HG03175 (cell line): ENCODE measurements around the gene PEX3.
"Not testable (repeated sequence)": the region's sequence is repeated elsewhere in the genome, so short reads cannot be mapped to it uniquely, and the experiment has no call there.

Experiments
- ATAC-seq: cut with Tn5 transposase; IDR thresholded peaks from one replicate; pipeline ENCODE4 v1.9.1; 2021; ENCODE audit warnings: mild to moderate bottlenecking, moderate library complexity; ENCODE audit not compliant: unreplicated experiment

The PEX3 gene

DNA sequence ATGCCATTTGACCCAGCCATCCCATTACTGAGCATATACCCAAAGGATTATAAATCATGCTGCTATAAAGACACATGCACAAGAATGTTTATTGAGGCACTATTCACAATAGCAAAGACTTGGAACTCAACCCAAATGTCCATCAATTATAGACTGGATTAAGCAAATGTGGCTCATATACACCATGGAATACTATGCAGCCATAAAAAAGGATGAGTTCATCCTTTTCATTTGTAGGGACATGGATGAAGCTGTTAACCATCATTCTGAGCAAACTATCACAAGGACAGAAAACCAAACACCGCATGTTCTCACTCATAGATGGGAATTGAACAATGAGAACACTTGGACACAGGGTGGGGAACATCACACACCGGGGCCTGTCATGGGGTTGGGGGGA is 2.7 kb upstream of the PEX3 start:
- ATAC-seq, result not testable (repeated sequence)

GRCh38 chr6:143449082-143449713 is 1.4 kb upstream of the PEX3 start:
- no peak for ATAC-seq

DNA sequence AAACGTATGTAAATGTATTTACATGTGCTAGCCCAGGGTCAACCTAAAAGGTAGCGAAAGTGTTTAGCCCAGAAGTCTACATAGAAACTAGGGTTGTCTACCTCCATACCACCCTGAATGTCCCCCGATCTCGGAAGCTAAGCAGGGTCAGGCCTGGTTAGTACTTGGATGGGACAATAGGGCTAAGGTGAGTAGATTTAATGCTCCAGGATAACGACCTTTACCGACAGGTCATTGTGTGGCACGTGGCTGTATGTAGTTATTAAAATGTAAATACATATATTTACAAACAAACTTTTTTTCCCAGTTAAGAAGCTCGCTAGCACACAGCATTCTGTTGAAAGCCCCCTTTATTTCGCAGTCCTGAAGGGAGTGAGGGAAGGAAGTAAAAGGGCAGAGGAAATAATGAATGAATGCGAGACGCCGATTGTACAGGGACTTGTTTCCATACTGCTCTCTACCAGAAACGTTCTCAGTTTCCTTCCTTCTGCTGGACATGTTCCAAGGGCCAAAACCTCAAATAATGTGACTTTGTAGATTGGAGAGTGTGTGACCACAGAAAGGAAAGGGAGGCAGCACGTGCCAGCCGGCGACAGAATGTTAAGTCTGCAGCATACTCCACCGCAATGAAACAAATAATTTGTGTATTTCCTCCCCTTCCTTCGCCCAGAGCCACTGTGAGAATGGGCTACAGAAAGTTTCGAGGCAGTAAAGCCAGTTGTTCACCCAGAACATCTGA is 722 bp upstream of the PEX3 start:
- peak; percentile 16 for ATAC-seq

DNA sequence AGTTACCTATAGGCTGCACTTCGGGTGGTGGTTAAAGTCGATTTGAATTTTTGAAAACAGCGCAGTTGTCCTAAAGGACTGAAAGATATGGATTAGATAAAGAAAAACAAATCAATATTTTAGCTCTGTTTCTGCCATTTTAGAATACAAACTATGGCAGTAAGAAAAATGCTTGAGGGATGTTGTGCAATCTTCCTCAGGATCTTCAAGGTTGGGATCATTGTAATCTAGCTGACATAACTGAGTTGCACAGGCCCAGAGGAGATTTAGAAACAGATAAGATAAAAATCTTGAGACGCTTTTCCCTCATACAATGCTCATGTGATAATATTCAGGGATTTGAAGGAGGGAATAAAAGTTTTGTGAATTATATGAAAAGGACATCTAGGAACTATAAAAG is 926 bp downstream of the PEX3 start:
- ATAC-seq, result no peak

GRCh38 chr6:143457563-143458359 is 7.2 kb downstream of the PEX3 start:
- ATAC-seq, result no peak

DNA sequence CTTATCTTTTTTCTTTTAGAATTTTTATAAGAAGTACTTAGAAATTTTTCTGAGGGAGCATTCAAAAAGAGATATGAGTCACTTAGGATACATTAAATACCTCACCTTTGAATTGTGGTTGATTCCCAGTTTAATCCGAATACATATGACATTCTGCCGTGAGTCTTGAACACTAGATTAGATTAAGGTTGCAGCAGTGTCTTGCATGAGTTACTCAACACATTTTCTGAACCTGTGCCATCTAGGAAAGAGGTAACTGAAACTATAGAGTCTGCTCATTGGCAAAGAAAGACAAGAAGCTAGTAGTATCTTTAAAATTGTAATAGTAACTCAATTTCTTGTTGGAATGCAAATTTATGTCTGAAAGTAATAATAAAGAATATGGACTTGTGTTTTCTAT is 14.9 kb downstream of the PEX3 start:
- ATAC-seq, result no peak

DNA sequence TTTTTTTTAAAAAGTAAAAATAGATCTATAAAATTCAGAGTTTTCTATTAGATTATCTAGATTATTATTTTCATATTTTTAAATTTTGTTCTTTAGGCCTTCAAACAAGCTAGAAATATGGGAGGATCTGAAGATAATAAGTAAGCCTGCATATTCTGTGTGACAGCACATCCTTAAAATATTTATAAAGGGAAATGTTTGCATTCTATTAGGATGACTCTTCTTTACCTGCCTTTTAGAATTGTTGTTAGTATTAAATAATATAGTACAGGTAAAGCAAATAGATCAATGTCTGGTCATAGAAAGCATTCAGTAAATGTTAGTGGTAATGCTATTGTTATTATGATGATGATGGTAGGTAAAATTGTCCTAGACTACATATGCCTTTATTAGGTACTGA is 17.4 kb downstream of the PEX3 start:
- no peak for ATAC-seq

DNA sequence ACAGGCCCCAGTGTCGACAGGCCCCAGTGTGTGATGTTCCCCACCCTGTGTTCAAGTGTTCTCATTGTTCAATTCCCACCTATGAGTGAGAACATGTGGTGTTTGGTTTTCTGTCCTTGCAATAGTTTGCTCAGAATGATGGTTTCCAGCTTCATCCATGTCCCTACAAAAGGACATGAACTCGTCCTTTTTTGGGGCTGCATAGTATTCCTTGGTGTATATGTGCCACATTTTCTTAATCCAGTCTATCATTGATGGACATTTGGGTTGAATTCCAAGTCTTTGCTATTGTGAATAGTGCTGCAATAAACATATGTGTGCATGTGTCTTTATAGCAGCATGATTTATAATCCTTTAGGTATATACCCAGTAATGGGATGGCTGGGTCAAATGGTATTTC is 18.2 kb downstream of the PEX3 start:
- not testable (repeated sequence) for ATAC-seq

DNA sequence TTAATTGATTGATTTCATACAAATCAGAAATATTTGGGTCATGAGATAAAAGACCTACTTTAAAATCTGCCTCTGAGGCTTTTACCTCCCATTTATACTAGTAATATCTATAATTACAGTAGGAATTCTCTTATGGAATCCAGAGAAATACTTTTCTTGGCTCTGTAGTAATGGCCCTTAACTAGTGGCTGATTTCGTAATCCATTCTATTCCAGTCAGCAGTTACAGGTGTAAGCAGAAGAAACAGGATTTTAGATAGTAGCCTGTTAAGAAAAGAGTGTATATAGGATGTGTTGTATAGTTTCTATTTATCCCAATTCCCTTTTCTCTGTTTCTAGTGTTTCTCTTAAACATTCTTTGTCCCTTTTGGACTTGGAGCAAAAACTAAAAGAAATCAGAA is 21.2 kb downstream of the PEX3 start:
- no peak for ATAC-seq

DNA sequence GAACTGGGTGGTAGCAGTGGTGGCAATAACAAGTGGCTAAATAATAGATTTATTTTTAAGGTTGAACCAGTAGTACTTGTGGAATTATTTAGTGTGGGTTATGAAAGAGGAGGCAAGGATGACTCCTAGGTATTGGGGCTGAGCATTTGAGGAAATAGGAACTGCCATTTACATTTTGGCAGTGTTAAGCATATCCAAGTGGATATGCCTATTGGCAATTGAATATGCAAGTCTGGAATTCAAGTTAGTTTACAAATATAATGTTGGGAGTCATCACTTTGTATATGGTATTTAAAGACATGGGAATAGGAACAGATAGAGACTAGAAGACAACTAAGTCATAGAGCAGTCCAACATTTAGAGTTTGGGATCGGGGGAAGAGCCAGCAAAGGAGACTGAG is 25.9 kb downstream of the PEX3 start:
- no peak for ATAC-seq

DNA sequence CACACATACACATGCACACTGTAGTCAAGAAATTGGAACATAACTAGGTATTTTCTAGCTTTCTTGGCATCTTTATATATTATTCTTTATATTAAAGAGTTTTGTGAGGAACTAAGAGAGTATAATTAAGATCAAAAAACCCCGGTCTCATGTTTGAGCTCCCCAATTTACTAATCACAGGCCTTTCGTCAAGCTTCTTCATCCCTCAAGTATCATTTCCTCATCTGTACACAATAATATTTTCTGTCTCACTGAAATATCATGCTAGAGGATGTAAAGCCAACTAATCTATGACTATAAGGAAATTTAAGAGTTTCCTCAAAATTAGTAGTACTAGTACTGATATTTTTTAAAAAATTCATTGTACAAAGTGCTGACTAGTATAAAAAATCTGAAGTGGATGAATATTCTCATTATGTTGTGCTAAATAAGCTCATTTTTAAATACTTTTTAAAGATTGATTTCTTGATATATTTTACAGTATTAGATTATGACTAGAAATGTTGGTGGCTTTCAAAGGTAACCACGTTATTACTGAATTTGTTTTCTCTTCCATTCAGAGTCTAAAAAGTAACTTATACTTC is 28.0 kb downstream of the PEX3 start:
- no peak for ATAC-seq

- ATAC-seq, result no peak
Observed at GRCh38 chr6:143482593-143482992, 32.0 kb downstream of the PEX3 start.

- no peak for ATAC-seq
Observed at GRCh38 chr6:143485967-143486366, 35.4 kb downstream of the PEX3 start.

DNA sequence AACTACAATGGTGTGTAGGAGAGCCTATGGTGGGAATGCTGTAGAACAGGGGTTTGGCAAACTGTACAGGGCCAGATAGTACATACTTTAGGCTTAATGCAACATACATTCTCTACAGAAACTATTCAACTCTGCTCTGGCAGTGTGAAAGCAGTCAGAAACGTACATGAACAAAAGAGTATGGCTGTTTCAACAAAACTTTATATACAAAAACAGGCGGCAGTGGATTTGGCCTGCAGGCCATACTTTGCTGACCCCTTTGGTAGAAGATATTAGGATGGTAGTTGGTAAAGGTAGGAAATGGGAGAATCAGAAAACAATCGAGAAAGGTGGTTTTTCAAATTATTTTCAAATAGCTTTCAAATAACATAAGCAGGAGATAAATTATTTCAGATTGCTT is 36.1 kb downstream of the PEX3 start:
- ATAC-seq, result no peak

- ATAC-seq, result no peak
Observed at GRCh38 chr6:143490244-143490643, 39.6 kb downstream of the PEX3 start.

DNA sequence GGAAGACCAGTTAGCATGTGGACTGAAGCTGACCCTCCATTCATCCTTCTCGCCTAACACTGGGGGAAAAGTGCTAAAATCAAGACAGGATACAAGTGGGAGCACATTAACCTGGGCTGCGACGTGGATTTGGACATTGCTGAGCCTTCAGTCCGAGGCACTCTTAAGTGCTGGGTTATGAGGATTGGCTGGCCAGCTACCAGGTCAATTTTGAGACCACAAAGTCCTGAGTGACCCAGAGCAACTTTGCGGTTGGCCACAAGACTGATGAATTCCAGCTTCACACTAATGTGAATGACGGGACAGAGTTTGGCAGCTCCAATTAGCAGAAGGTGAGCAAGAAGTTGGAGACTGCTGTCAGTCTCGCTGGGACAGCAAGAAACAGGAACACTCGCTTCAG is 40.2 kb downstream of the PEX3 start:
- no peak for ATAC-seq

DNA sequence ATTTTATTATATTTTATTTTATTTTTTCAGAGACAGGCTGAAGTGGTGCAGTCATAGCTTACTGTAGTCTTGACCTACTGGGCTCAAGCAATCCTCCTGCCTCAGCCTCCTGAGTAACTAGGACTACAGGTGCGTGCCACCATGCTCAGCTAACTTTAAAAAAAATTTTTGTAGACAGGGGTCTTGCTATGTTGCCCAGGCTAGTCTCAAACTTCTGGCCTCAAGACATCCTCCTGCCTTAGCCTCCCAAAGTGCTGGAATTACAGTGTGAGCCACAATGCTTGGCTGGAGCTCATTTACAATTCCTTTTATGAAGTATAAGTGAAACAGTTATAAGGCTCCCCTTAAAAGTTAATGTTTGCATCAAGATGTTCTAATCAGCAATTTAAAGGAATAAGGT is 46.4 kb downstream of the PEX3 start:
- no peak for ATAC-seq

- ATAC-seq, result no peak
Observed at GRCh38 chr6:143498428-143498827, 47.8 kb downstream of the PEX3 start.

DNA sequence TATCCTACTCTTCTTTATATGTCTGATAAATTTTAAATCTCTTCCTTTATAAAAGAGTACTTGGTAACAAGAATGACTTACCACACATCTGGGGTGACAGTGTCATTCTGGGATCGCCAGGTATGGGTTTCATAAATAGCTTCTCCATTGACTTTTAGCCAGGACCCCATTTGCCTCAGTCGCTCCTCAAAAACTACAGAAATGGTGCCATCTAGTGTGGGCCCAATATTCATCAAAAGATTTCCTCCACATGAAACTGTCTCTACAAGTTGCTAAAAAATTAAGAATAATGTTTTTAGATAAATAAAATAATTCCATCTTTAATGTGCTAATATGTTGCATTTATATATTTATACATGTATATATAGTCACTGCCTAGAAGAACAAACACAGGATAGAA is 51.2 kb downstream of the PEX3 start:
- no peak for ATAC-seq

DNA sequence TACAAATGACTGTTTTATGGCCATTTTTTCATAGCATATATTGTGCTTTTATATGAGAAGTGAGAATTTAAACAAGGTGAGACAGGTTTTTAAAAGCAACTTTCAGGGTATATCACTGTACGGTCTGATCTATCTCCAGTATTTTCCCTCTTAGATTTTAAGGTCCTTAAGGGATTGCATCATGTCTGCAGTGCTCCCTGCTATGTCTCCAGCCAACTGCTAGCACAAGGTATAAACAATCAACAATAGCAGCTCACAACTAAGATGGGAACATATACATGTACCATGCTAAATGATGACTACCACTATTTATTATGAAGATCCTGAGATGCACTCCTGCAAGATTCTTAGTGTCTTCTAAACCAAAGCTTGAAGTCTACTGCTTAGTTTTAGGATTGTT is 53.8 kb downstream of the PEX3 start:
- ATAC-seq, result no peak

DNA sequence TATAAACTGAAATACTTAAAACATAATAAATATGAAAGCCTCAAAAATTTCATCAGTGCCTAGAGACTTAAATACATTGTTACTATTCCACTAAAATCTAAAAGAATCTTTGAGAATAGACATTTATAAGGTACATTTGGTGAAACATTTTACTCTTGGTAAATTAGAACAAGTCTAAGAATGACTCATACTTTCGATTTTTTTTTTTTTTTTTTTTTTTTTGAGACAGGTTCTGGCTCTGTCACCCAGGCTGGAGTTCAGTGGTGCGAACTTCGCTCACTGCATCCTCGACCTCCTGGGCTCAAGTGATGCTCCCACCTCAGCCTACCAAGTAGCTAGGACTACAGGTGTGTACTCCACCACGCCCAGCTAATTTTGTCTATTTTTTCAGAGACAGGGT is 54.5 kb downstream of the PEX3 start:
- no peak for ATAC-seq

- ATAC-seq, result no peak
Observed at GRCh38 chr6:143505537-143505936, 54.9 kb downstream of the PEX3 start.
